Nephron progenitor cell (in vitro differentiated cells): Measurements from ENCODE around the gene CXorf38.
"Not testable (repeated sequence)": the region's sequence is repeated elsewhere in the genome, so short reads cannot be mapped to it uniquely, and the experiment has no call there.

Experiments used
- DNase-seq: peaks from one replicate; pipeline ENCODE4 v3.0.0; 2021
- H3K27ac Mint-ChIP-seq: 2 replicates; pipeline ENCODE4 v1.8.0; 2021; ENCODE audit warnings: mild to moderate bottlenecking, moderate library complexity, mixed read lengths
- H3K27me3 Mint-ChIP-seq: 2 replicates; pipeline ENCODE4 v1.8.0; 2021; ENCODE audit warnings: mild to moderate bottlenecking, low read depth, mixed read lengths; ENCODE audit not compliant: poor library complexity
- H3K36me3 Mint-ChIP-seq: 2 replicates; pipeline ENCODE4 v1.8.0; 2021; ENCODE audit warnings: low read depth, mixed read lengths
- H3K4me1 Mint-ChIP-seq: 2 replicates; pipeline ENCODE4 v1.8.0; 2021; ENCODE audit warnings: mixed read lengths
- H3K4me3 Mint-ChIP-seq: 2 replicates; pipeline ENCODE4 v1.8.0; 2021; ENCODE audit warnings: mild to moderate bottlenecking, moderate library complexity, mixed read lengths
- H3K9me3 Mint-ChIP-seq: 2 replicates; pipeline ENCODE4 v1.8.0; 2021; ENCODE audit warnings: mild to moderate bottlenecking, moderate library complexity, mixed read lengths
- CTCF ChIP-seq: fragments of 200-600 bp; sonication (generic); IDR thresholded peaks from 2 replicates; pipeline ENCODE4 v1.5.0; 2021; ENCODE audit warnings: antibody characterized with exemption

The CXorf38 gene

GRCh38 chrX:40612511-40612910 is 34.9 kb downstream of the CXorf38 start:
- Mint-ChIP-seq H3K9me3 (peaks cover 14% of the 10 kb centered on the region), H3K36me3 (no peaks in the 10 kb centered on the region), H3K27me3 (peaks cover 3% of the 10 kb centered on the region), H3K27ac (no peak overlapping the region), H3K4me1 (peaks cover 2% of the 10 kb centered on the region), H3K4me3 (no peak overlapping the region)
- no peak for TF ChIP-seq CTCF
- DNase-seq: no peak

GRCh38 chrX:40607381-40607780 is 40.0 kb downstream of the CXorf38 start:
- Mint-ChIP-seq H3K36me3 (peaks cover 6% of the 10 kb centered on the region), H3K4me1 (peaks cover 5% of the 10 kb centered on the region), H3K9me3 (peaks cover 9% of the 10 kb centered on the region), H3K27ac (no peak overlapping the region), H3K27me3 (peaks cover 6% of the 10 kb centered on the region), H3K4me3 (no peak overlapping the region)
- no peak for TF ChIP-seq CTCF
- DNase-seq: no peak

GRCh38 chrX:40603446-40603845 is 43.9 kb downstream of the CXorf38 start:
- peaks cover 32% of the 10 kb centered on the region for H3K36me3 Mint-ChIP-seq
- H3K4me3 Mint-ChIP-seq: no peak overlapping the region
- no peak for TF ChIP-seq CTCF
- peaks cover 14% of the 10 kb centered on the region for H3K9me3 Mint-ChIP-seq
- H3K27ac Mint-ChIP-seq: peak overlapping the region; percentile 17
- peaks cover 5% of the 10 kb centered on the region for H3K4me1 Mint-ChIP-seq
- no peak for DNase-seq
- peaks cover 3% of the 10 kb centered on the region for H3K27me3 Mint-ChIP-seq

- not testable (repeated sequence) for H3K27ac Mint-ChIP-seq, DNase-seq, H3K4me1 Mint-ChIP-seq, H3K4me3 Mint-ChIP-seq, H3K27me3 Mint-ChIP-seq
- peaks cover 16% of the 10 kb centered on the region for H3K9me3 Mint-ChIP-seq
- peaks cover 14% of the 10 kb centered on the region for H3K36me3 Mint-ChIP-seq
Measured at GRCh38 chrX:40589616-40590321, 57.6 kb downstream of the CXorf38 start.

GRCh38 chrX:40587623-40588022 is 59.7 kb downstream of the CXorf38 start:
- not testable (repeated sequence) for H3K4me3 Mint-ChIP-seq, DNase-seq, H3K4me1 Mint-ChIP-seq, H3K27ac Mint-ChIP-seq, H3K36me3 Mint-ChIP-seq, H3K27me3 Mint-ChIP-seq
- H3K9me3 Mint-ChIP-seq: peaks cover 23% of the 10 kb centered on the region

GRCh38 chrX:40582811-40583210 is 64.5 kb downstream of the CXorf38 start:
- no peak for DNase-seq
- H3K27ac Mint-ChIP-seq: no peak overlapping the region
- peak overlapping the region; percentile 77 for H3K4me3 Mint-ChIP-seq
- peaks cover 10% of the 10 kb centered on the region for H3K4me1 Mint-ChIP-seq
- TF ChIP-seq CTCF: no peak
- peaks cover 30% of the 10 kb centered on the region for H3K9me3 Mint-ChIP-seq
- no peaks in the 10 kb centered on the region for H3K36me3 Mint-ChIP-seq
- peaks cover 5% of the 10 kb centered on the region for H3K27me3 Mint-ChIP-seq

GRCh38 chrX:40582178-40582577 is 65.2 kb downstream of the CXorf38 start:
- not testable (repeated sequence) for DNase-seq, H3K36me3 Mint-ChIP-seq, H3K27ac Mint-ChIP-seq, H3K27me3 Mint-ChIP-seq
- Mint-ChIP-seq H3K4me3 (peak overlapping the region; percentile 77), H3K9me3 (peaks cover 30% of the 10 kb centered on the region), H3K4me1 (peaks cover 10% of the 10 kb centered on the region)
